GM12878 (cell line): ENCODE measurements around the gene CAST. TPM values are rescaled to one million over a fixed set of nuclear protein-coding genes. Genes with fewer than 3 reads are reported as not detected.

Experiments used
- ATAC-seq: fragments of 200-7000 bp; cut with Tn5 transposase; 3 replicates; pipeline ENCODE4 v1.9.1; 2020; ENCODE audit warnings: mild to moderate bottlenecking, moderate library complexity
- BruUV-seq: library from RNA; stranded (reverse); fragments of 400-500 nt; replicated peaks from 2 replicates; lab custom pipeline; 2021; lab: Mats Ljungman, UMichigan
- CTCF ChIA-PET: fragments of 300-600 bp; sonication (Branson Sonifier 250); formaldehyde crosslinking; extraction: SDS; loops from one replicate; lab custom pipeline; 2021; ENCODE audit warnings: inconsistent platforms; lab: Yijun Ruan, JAX
- POLR2A ChIA-PET: fragments of 350-600 bp; formaldehyde crosslinking; extraction: SDS; loops from one replicate; lab custom pipeline; 2021; ENCODE audit warnings: inconsistent platforms; lab: Charles Lee
- RAD21 ChIA-PET: fragments of 300-600 bp; sonication (Branson Sonifier 250); formaldehyde crosslinking; loops from one replicate; lab custom pipeline; 2023; ENCODE audit warnings: antibody characterized with exemption; ENCODE audit not compliant: unreplicated experiment; lab: Charles Lee
- SMC1A ChIA-PET: fragments of 300-600 bp; sonication (Branson Sonifier 250); formaldehyde crosslinking; loops from one replicate; lab custom pipeline; 2023; ENCODE audit not compliant: unreplicated experiment, uncharacterized antibody; lab: Charles Lee
- DNase-seq: peaks from one replicate; pipeline ENCODE4 v3.0.0-alpha.2; 2011; ENCODE audit warnings: low read depth, low spot score
- FAIRE-seq: peaks from 3 replicates; lab custom pipeline; 2011; peaks lifted over from hg19 to GRCh38; lab: Jason Lieb, UNC
- H2AFZ ChIP-seq: 2 replicates; pipeline ENCODE4 v1.6.0; 2011; ENCODE audit warnings: low read depth, low read length, control low read depth; ENCODE audit not compliant: control insufficient read depth
- H3K27ac ChIP-seq: 2 replicates; pipeline ENCODE4 v1.5.1; 2011; ENCODE audit warnings: control low read depth; ENCODE audit not compliant: control insufficient read depth, insufficient read depth
- H3K27me3 ChIP-seq, 2 experiments: replicated peaks in 1 of 2; 2 replicates each; pipeline versions ENCODE4 v1.6.0 to v1.6.1; 2011; ENCODE audit warnings: low read length in 1 of 2; ENCODE audit not compliant: control insufficient read depth in 2 of 2, insufficient read depth in 2 of 2
- H3K36me3 ChIP-seq, 2 experiments: 2 replicates each; pipeline ENCODE4 v1.5.1; 2011; ENCODE audit warnings: low read length in 1 of 2; ENCODE audit not compliant: control insufficient read depth in 2 of 2, insufficient read depth in 2 of 2
- H3K4me1 ChIP-seq: 2 replicates; pipeline ENCODE4 v1.6.1; 2011; ENCODE audit warnings: mild to moderate bottlenecking, low read length, moderate library complexity, mixed read lengths; ENCODE audit not compliant: control insufficient read depth, insufficient read depth
- H3K4me2 ChIP-seq: 2 replicates; pipeline ENCODE4 v1.6.0; 2011; ENCODE audit warnings: control low read depth; ENCODE audit not compliant: control insufficient read depth, insufficient read depth
- H3K4me3 ChIP-seq: fragments of 200-600 bp; sonication (generic); 2 replicates; pipeline ENCODE4 v1.5.1; 2016
- H3K79me2 ChIP-seq: 2 replicates; pipeline ENCODE4 v1.6.0; 2011; ENCODE audit warnings: low read length; ENCODE audit not compliant: control insufficient read depth, insufficient read depth
- H3K9ac ChIP-seq: 2 replicates; pipeline ENCODE4 v1.8.0; 2011; ENCODE audit warnings: low read length, control low read depth, mixed read lengths; ENCODE audit not compliant: control insufficient read depth, insufficient read depth
- H3K9me3 ChIP-seq: replicated peaks from 3 replicates; pipeline ENCODE4 v1.5.1; 2011; ENCODE audit warnings: mild to moderate bottlenecking, low read length; ENCODE audit not compliant: control insufficient read depth, insufficient read depth
- H4K20me1 ChIP-seq: 2 replicates; pipeline ENCODE4 v1.6.0; 2011; ENCODE audit not compliant: control insufficient read depth, insufficient read depth
- CREB1 ChIP-seq: IDR thresholded peaks from 2 replicates; pipeline ENCODE4 v1.6.1; 2012; ENCODE audit warnings: low read depth, mild to moderate bottlenecking, inconsistent platforms
- IKZF2 ChIP-seq, 2 experiments: fragments of 450-650 bp; IDR thresholded peaks; 2 replicates each; pipeline ENCODE4 v1.6.1; 2017; ENCODE audit warnings: mild to moderate bottlenecking in 2 of 2, moderate library complexity in 2 of 2
- JUND ChIP-seq: IDR thresholded peaks from 2 replicates; pipeline ENCODE4 v1.6.1; 2012; ENCODE audit warnings: low read depth, mild to moderate bottlenecking, low read length, improper control_type of control experiment, moderate library complexity
- MXI1 ChIP-seq: fragments of 150-350 bp; IDR thresholded peaks from 2 replicates; pipeline ENCODE4 v1.6.1; 2011; ENCODE audit warnings: low read depth, mild to moderate bottlenecking, inconsistent platforms, low read length, improper control_type of control experiment
- PML ChIP-seq: IDR thresholded peaks from 2 replicates; pipeline ENCODE4 v1.6.1; 2012; ENCODE audit warnings: low read length, inconsistent platforms
- SMC3 ChIP-seq: IDR thresholded peaks from 2 replicates; pipeline ENCODE4 v1.6.1; 2011; ENCODE audit warnings: low read length, improper control_type of control experiment, borderline replicate concordance
- WGBS: methylation state at CpG from one replicate; pipeline ENCODE4 v1.1.6; 2016; ENCODE audit warnings: low lambda C conversion rate; ENCODE audit not compliant: insufficient replicate concordance, insufficient coverage; ENCODE audit errors: missing lambda C conversion rate; 5-methylcytosine and 5-hydroxymethylcytosine counted together
- in situ Hi-C: fragments of 300-500 bp; cut with MboI; formaldehyde crosslinking; loops from 9 replicates; pipeline ENCODE4 v1.14.3; 2018; ENCODE audit warnings: mixed read lengths
- intact Hi-C: fragments of 100-400 bp; cut with micrococcal nuclease; formaldehyde crosslinking; loops from one replicate; pipeline ENCODE4 v1.14.2; 2022; ENCODE audit not compliant: unreplicated experiment
- polyA plus RNA-seq, 11 experiments: library from polyadenylated mRNA; depleted of rRNA in 4 of 11; unstranded in 6 of 11; stranded (reverse) in 5 of 11; fragments of >200 nt; fragmentation: Nextera tagmentation in 4 of 11; fragmentation: Illumina TruSeq in 1 of 11; extraction: Ambion mirVana in 4 of 11; extraction: Trizol in 1 of 11; gene quantifications; 1 replicate in 1 of 11; 2 replicates in 10 of 11; pipeline versions ENCODE4 v1.2.1 to v1.2.3, GENCODE V29; 2011 to 2016; ENCODE audit warnings: inconsistent platforms in 2 of 11, missing spikeins in 2 of 11, low read depth in 1 of 11
- total RNA-seq, 4 experiments: library from RNA; depleted of rRNA in 3 of 4; stranded (reverse); fragments of >200 nt in 3 of 4; fragmentation: Illumina TruSeq in 1 of 4; extraction: Trizol in 1 of 4; gene quantifications; 2 replicates each; pipeline versions ENCODE4 v1.2.1 to v1.2.3, GENCODE V29; 2013 to 2021
- TF ChIP-seq, protein P1 (sequence below): fragments of 450-650 bp; IDR thresholded peaks from 2 replicates; pipeline ENCODE4 v1.6.1; 2017; ENCODE audit warnings: mild to moderate bottlenecking, low read depth, inconsistent platforms; ENCODE audit not compliant: poor library complexity, severe bottlenecking
- TF ChIP-seq, protein P2 (sequence below): fragments of 450-650 bp; formaldehyde crosslinking; IDR thresholded peaks from 2 replicates; pipeline ENCODE4 v1.5.0; 2022; ENCODE audit warnings: mild to moderate bottlenecking, missing genetic modification characterization
- TF ChIP-seq, protein P3 (sequence below): IDR thresholded peaks from 2 replicates; pipeline ENCODE4 v1.6.1; 2012; ENCODE audit warnings: improper control_type of control experiment, low read depth, low read length; ENCODE audit not compliant: insufficient replicate concordance

CAST gene
- total and polyA plus RNA-seq, 10 of the 15 experiments (the other 5 are each of a cell fraction or from before 2014, with no cell fraction given), result 31.7 to 140 (median 68.5) TPM

DNA sequence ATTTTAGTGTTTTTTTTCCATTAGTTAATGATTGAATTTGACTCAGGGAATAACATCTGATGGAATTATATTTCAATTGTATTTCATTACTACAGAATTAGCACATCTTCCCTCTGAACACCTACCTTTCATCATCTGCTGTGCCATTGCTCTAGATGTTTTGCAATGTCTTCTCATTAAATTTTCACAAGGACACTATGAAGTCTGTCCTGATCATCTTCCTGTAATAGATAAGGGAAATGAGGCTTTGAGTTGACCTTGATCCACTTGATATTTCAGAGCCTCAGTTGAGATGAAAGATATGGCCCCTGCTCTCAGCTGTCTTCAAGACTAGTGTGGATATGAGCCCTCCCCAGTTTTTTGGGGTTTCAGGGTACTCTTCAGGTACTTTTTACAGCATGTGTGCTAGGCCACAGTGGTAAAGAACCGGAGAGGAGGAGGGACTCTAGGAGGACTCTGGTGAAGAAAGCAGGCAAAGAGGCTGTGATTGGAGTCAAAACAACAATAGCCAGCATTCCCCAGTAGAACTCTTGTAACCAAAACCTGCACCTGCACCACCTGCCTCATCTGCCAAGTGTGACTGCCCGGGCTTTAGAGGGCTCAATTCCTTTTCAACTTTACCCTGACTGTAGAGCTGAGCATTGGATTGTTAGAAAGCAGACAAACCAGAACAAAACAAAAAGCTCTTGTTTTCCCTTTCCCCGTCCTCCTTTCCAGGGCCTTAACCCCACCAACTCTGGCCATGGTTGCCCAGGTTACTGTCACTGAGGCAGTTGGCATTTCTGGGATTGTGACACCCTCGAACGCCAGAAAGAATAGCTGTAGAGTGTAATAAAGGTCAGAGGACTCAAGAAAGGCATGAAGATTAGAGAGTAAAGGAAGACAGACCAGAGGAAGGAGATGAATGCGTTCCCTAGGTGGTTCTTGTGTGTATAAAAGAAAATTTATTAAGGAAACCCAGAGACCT is 89.3 kb downstream of the CAST start:
- H3K27ac ChIP-seq, result no peak overlapping the region
- 66% methylated on average over 6 of the region's 6 CpGs for WGBS
- RAD21 ChIA-PET, result interaction anchor here (0.6 to 4.6 kb wide), 31 partner anchors 9 to 775 kb away, joined by 3 to 61 read pairs (median 5); partner anchors contain the start of genes ERAP1 and LIX1
- intact Hi-C loops (loop anchor here (1.0 to 5.0 kb wide), 3 partner anchors 246 to 411 kb away; no protein-coding TSS in a partner anchor), in situ Hi-C loops (no loop called here)
- H2AFZ ChIP-seq, result no peak overlapping the region
- CTCF ChIA-PET, result interaction anchor here (0.6 to 5.3 kb wide), 60 partner anchors 8 to 1599 kb away, joined by 3 to 128 read pairs (median 4); partner anchors contain the start of genes ERAP2 and LIX1
- no peak overlapping the region for H3K4me3 ChIP-seq
- H3K79me2 ChIP-seq, result no peaks in the 10 kb centered on the region
- ATAC-seq (no peak), FAIRE-seq (no peak), DNase-seq (no peak)
- no peaks in the 10 kb centered on the region for H3K27me3 ChIP-seq
- peaks cover 4 to 17% of the 10 kb centered on the region in 2 experiments for H3K36me3 ChIP-seq
- SMC1A ChIA-PET, result interaction anchor here (0.6 to 2.4 kb wide), 30 partner anchors 8 to 430 kb away, joined by 3 to 54 read pairs (median 4); partner anchors contain the start of genes ERAP1, ERAP2 and LIX1
- POLR2A ChIA-PET, result interaction anchor here (0.5 to 1.0 kb wide), 2 partner anchors 152 to 410 kb away, joined by 3 to 4 read pairs; no protein-coding TSS in a partner anchor
- no peaks in the 10 kb centered on the region for H4K20me1 ChIP-seq
- H3K4me1 ChIP-seq, result no peaks in the 10 kb centered on the region
- H3K4me2 ChIP-seq, result no peak overlapping the region
- no peak overlapping the region for H3K9ac ChIP-seq
- no TSS peak for BruUV-seq
- H3K9me3 ChIP-seq, result no peaks in the 10 kb centered on the region
- TF ChIP-seq JUND (no peak), IKZF2 (IDR thresholded peaks at IDR 0.05) (no peak), CREB1 (no peak), MXI1 (no peak), SMC3 (no peak), PML (no peak)
- TF ChIP-seq, protein P1, sequence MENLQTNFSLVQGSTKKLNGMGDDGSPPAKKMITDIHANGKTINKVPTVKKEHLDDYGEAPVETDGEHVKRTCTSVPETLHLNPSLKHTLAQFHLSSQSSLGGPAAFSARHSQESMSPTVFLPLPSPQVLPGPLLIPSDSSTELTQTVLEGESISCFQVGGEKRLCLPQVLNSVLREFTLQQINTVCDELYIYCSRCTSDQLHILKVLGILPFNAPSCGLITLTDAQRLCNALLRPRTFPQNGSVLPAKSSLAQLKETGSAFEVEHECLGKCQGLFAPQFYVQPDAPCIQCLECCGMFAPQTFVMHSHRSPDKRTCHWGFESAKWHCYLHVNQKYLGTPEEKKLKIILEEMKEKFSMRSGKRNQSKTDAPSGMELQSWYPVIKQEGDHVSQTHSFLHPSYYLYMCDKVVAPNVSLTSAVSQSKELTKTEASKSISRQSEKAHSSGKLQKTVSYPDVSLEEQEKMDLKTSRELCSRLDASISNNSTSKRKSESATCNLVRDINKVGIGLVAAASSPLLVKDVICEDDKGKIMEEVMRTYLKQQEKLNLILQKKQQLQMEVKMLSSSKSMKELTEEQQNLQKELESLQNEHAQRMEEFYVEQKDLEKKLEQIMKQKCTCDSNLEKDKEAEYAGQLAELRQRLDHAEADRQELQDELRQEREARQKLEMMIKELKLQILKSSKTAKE, result no peak
- TF ChIP-seq, protein P2, sequence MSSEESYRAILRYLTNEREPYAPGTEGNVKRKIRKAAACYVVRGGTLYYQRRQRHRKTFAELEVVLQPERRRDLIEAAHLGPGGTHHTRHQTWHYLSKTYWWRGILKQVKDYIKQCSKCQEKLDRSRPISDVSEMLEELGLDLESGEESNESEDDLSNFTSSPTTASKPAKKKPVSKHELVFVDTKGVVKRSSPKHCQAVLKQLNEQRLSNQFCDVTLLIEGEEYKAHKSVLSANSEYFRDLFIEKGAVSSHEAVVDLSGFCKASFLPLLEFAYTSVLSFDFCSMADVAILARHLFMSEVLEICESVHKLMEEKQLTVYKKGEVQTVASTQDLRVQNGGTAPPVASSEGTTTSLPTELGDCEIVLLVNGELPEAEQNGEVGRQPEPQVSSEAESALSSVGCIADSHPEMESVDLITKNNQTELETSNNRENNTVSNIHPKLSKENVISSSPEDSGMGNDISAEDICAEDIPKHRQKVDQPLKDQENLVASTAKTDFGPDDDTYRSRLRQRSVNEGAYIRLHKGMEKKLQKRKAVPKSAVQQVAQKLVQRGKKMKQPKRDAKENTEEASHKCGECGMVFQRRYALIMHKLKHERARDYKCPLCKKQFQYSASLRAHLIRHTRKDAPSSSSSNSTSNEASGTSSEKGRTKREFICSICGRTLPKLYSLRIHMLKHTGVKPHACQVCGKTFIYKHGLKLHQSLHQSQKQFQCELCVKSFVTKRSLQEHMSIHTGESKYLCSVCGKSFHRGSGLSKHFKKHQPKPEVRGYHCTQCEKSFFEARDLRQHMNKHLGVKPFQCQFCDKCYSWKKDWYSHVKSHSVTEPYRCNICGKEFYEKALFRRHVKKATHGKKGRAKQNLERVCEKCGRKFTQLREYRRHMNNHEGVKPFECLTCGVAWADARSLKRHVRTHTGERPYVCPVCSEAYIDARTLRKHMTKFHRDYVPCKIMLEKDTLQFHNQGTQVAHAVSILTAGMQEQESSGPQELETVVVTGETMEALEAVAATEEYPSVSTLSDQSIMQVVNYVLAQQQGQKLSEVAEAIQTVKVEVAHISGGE (CRISPR knock-in tag), result no peak
- TF ChIP-seq, protein P3, sequence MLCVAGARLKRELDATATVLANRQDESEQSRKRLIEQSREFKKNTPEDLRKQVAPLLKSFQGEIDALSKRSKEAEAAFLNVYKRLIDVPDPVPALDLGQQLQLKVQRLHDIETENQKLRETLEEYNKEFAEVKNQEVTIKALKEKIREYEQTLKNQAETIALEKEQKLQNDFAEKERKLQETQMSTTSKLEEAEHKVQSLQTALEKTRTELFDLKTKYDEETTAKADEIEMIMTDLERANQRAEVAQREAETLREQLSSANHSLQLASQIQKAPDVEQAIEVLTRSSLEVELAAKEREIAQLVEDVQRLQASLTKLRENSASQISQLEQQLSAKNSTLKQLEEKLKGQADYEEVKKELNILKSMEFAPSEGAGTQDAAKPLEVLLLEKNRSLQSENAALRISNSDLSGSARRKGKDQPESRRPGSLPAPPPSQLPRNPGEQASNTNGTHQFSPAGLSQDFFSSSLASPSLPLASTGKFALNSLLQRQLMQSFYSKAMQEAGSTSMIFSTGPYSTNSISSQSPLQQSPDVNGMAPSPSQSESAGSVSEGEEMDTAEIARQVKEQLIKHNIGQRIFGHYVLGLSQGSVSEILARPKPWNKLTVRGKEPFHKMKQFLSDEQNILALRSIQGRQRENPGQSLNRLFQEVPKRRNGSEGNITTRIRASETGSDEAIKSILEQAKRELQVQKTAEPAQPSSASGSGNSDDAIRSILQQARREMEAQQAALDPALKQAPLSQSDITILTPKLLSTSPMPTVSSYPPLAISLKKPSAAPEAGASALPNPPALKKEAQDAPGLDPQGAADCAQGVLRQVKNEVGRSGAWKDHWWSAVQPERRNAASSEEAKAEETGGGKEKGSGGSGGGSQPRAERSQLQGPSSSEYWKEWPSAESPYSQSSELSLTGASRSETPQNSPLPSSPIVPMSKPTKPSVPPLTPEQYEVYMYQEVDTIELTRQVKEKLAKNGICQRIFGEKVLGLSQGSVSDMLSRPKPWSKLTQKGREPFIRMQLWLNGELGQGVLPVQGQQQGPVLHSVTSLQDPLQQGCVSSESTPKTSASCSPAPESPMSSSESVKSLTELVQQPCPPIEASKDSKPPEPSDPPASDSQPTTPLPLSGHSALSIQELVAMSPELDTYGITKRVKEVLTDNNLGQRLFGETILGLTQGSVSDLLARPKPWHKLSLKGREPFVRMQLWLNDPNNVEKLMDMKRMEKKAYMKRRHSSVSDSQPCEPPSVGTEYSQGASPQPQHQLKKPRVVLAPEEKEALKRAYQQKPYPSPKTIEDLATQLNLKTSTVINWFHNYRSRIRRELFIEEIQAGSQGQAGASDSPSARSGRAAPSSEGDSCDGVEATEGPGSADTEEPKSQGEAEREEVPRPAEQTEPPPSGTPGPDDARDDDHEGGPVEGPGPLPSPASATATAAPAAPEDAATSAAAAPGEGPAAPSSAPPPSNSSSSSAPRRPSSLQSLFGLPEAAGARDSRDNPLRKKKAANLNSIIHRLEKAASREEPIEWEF, result no peak
